ENCODE results near the gene ZNF609. TPM values are rescaled to one million over a fixed set of nuclear protein-coding genes. Genes with fewer than 3 reads are reported as not detected.
"Not testable (repeated sequence)": the region's sequence is repeated elsewhere in the genome, so short reads cannot be mapped to it uniquely, and the experiment has no call there.

The ZNF609 gene
- total and polyA plus RNA-seq, 7 donors: 4.8 to 35.2 (median 29.6) TPM

DNA sequence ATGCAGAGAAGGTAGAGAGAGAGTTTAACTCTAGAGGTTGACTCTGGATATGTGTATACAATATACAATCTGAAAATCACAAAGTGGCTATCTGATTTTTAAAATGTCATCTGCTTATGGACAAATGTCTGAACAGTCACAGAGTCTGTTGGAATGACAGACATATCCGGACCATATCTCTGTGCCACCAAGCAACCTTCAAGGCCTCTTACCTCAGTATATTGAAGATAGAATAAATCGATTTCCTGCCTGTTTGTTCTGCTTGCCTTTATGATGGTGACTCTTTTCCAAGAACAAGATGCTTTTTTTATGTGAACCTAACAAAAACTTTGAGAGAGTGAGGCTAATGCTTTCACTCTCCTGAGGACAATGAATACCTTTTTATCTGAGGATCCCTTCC lies 163.9 kb downstream of the ZNF609 start:
- Histone ChIP-seq H3K4me3 (no peak overlapping the region), H3K27me3 (no peaks in the 10 kb centered on the region), H3K9me3 (no peaks in the 10 kb centered on the region), H3K36me3 (no peaks in the 10 kb centered on the region), H3K4me1 (peaks cover 0 to 45% (median 39%) of the 10 kb centered on the region in 4 donors), H3K27ac (peak overlapping the region in 1 of 4 donors; percentile 15)
- TF ChIP-seq POLR2A (IDR thresholded peaks at IDR 0.05): no peak
- DNase-seq: no peak
- intact Hi-C loops (cut with DNase I): no loop called here
- 75% methylated on average over 2 of the region's 2 CpGs for WGBS, 2 donors

DNA sequence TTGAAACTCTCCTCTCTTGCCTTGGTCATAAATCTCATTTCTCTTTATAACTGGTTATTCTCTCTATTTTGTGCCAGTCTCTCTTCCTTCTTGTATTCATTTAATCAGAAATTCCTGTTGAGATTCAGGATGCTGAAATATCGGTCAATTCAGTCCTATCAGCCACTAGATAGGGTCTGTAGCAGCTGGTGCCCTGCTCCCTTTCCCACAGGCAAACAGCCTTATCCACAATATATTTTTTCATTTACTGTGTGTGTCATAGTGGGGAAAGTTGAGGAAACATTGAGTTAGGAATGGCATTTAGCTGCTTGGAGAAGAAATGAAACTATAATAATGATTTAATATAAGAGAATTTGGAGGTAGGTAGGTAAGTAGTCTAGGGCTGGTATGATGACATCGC lies 168.7 kb downstream of the ZNF609 start:
- no peaks in the 10 kb centered on the region for H3K27me3 ChIP-seq
- peaks cover 0 to 15% (median 5%) of the 10 kb centered on the region in 4 donors for H3K4me1 ChIP-seq
- WGBS, 2 donors: 95% methylated on average over 2 of the region's 2 CpGs
- no peak overlapping the region for H3K27ac ChIP-seq
- DNase-seq: no peak
- no peak for TF ChIP-seq POLR2A (IDR thresholded peaks at IDR 0.05)
- TF ChIP-seq, protein P1, sequence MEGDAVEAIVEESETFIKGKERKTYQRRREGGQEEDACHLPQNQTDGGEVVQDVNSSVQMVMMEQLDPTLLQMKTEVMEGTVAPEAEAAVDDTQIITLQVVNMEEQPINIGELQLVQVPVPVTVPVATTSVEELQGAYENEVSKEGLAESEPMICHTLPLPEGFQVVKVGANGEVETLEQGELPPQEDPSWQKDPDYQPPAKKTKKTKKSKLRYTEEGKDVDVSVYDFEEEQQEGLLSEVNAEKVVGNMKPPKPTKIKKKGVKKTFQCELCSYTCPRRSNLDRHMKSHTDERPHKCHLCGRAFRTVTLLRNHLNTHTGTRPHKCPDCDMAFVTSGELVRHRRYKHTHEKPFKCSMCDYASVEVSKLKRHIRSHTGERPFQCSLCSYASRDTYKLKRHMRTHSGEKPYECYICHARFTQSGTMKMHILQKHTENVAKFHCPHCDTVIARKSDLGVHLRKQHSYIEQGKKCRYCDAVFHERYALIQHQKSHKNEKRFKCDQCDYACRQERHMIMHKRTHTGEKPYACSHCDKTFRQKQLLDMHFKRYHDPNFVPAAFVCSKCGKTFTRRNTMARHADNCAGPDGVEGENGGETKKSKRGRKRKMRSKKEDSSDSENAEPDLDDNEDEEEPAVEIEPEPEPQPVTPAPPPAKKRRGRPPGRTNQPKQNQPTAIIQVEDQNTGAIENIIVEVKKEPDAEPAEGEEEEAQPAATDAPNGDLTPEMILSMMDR (IDR thresholded peaks at IDR 0.05): no peak
- no peak for TF ChIP-seq EP300 (IDR thresholded peaks at IDR 0.05)
- no peak for TF ChIP-seq POLR2AphosphoS5 (IDR thresholded peaks at IDR 0.05)
- H3K4me3 ChIP-seq: no peak overlapping the region
- intact Hi-C loops (cut with DNase I): no loop called here
- H3K9me3 ChIP-seq: no peaks in the 10 kb centered on the region
- H3K36me3 ChIP-seq: peaks cover 0 to 10% (median 0%) of the 10 kb centered on the region in 4 donors

DNA sequence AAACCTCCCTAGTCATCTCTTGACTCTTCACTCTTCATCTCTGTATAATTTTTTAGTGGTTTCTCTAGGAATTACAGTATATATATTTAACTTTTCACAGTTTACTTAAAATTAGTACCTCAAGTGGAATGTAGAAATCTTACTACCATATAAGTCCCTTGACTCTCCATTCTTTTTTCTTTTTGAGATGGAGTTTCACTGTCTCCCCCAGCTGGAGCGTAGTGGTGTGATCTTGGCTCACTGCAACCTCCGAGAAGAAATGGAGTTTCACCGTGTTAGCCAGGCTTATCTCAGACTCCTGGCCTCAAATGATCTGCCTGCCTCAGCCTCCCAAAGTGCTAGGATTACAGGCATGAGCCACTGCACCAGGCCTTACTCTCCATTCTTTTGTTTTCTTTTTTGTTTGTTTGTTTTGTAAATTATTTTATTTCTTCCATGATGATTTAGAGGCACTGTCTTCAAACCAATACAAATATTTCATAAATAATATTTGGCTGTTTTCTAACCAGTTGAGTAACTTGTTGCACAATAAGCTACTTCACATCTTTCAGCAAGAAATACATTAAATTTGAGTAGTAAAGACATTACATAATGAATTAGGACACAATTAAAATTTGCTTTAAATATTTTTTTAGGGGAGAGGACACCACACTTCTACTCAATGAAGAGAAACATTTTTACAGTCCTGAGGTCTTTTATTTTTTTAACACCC lies 170.2 kb downstream of the ZNF609 start:
- Histone ChIP-seq H3K9me3 (no peaks in the 10 kb centered on the region), H3K36me3 (peaks cover 0 to 10% (median 0%) of the 10 kb centered on the region in 4 donors), H3K4me3 (no peak overlapping the region), H3K27ac (no peak overlapping the region), H3K4me1 (peaks cover 0 to 27% (median 15%) of the 10 kb centered on the region in 4 donors), H3K27me3 (no peaks in the 10 kb centered on the region)
- TF ChIP-seq, protein P1 (IDR thresholded peaks at IDR 0.05): no peak
- TF ChIP-seq POLR2AphosphoS5 (IDR thresholded peaks at IDR 0.05): no peak
- TF ChIP-seq POLR2A (IDR thresholded peaks at IDR 0.05): no peak
- no peak for TF ChIP-seq EP300 (IDR thresholded peaks at IDR 0.05)
- no peak for DNase-seq
- intact Hi-C loops (cut with DNase I): no loop called here
- 83 to 89% methylated on average over 3 of the region's 3 CpGs for WGBS, 2 donors

DNA sequence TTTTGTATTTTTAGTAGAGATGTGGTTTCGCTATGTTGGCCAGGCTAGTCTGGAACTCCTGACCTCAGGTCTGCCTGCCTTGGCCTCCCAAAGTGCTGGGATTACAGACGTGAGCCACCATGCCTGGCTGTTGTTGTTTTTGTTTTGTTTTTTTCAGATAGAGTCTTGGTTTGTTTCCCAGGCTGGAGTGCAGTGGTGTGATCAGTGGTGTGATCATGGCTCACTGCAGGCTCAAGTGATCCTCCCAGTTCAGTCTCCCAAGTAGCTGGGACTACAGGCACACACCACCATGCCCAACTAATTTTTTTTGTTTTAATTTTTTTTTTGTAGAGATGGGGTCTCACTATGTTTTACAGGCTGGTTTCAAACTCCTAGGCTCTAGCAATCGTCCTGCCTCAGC lies 172.3 kb downstream of the ZNF609 start:
- H3K9me3 ChIP-seq; DNase-seq; H3K27me3 ChIP-seq; intact Hi-C loops (cut with DNase I); H3K4me3 ChIP-seq; H3K27ac ChIP-seq: not testable (repeated sequence)
- H3K36me3 ChIP-seq: peaks cover 0 to 10% (median 0%) of the 10 kb centered on the region in 4 donors
- H3K4me1 ChIP-seq: peaks cover 0 to 41% (median 28%) of the 10 kb centered on the region in 4 donors
- WGBS, 2 donors: 91% methylated on average over 3 of the region's 3 CpGs

DNA sequence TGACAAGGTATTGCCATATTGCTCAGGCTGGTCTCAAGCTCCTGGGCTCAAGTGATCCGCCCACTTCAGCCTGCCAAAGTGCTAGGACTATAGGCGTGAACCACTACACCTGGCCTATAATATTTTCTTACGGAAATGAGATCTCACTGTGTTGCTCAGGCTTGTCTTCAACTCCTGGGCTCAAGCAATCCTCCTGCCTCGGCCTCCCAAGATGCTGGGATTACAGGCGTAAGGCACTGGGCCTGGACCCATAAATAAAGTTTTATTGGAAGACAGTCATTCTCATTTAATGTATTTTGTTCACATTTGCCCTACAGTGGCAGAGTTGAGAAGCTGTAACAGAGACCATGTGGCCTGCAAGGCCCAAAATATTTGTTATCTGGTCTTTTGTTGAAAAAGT lies 173.0 kb downstream of the ZNF609 start:
- H3K27me3 ChIP-seq: no peaks in the 10 kb centered on the region
- WGBS, 2 donors: 88 to 91% methylated on average over 5 of the region's 5 CpGs
- no peak for DNase-seq
- intact Hi-C loops (cut with DNase I): no loop called here
- TF ChIP-seq, protein P1 (IDR thresholded peaks at IDR 0.05): no peak
- no peak for TF ChIP-seq EP300 (IDR thresholded peaks at IDR 0.05)
- no peak for TF ChIP-seq POLR2A (IDR thresholded peaks at IDR 0.05)
- no peak for TF ChIP-seq POLR2AphosphoS5 (IDR thresholded peaks at IDR 0.05)
- peaks cover 0 to 41% (median 28%) of the 10 kb centered on the region in 4 donors for H3K4me1 ChIP-seq
- no peaks in the 10 kb centered on the region for H3K9me3 ChIP-seq
- no peak overlapping the region for H3K27ac ChIP-seq
- no peak overlapping the region for H3K4me3 ChIP-seq
- H3K36me3 ChIP-seq: peaks cover 0 to 10% (median 0%) of the 10 kb centered on the region in 4 donors

DNA sequence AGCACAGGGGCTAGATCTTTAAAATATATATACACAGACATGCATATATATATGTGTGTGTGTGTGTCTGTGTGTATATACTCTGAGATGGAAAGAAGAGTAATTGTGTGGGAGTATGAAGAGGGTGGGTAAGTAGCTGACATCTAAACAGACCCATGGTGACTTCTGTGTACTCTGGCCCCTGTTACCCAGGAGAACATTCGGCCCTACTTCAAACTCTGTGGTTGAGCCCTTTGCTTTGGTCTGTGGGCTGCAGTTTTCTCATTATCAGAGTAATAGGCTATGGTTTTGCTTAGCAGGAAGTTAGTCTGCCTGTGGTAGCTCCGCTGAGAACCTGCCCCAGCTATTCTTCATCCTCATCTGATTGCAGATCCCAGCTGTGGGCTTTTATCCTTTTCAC lies 173.6 kb downstream of the ZNF609 start:
- H3K27me3 ChIP-seq: no peaks in the 10 kb centered on the region
- WGBS, 2 donors: 32 to 67% methylated on average over 2 of the region's 2 CpGs
- no peak overlapping the region for H3K4me3 ChIP-seq
- H3K27ac ChIP-seq: no peak overlapping the region
- H3K9me3 ChIP-seq: no peaks in the 10 kb centered on the region
- DNase-seq: no peak
- H3K4me1 ChIP-seq: peaks cover 0 to 41% (median 29%) of the 10 kb centered on the region in 4 donors
- intact Hi-C loops (cut with DNase I): no loop called here
- H3K36me3 ChIP-seq: peaks cover 0 to 10% (median 0%) of the 10 kb centered on the region in 4 donors
- TF ChIP-seq POLR2AphosphoS5 (IDR thresholded peaks at IDR 0.05) (no peak), EP300 (IDR thresholded peaks at IDR 0.05) (no peak)

Measured in sigmoid colon (tissue), 7 donors.